ENCODE data around the gene TPD52L2.

DNA sequence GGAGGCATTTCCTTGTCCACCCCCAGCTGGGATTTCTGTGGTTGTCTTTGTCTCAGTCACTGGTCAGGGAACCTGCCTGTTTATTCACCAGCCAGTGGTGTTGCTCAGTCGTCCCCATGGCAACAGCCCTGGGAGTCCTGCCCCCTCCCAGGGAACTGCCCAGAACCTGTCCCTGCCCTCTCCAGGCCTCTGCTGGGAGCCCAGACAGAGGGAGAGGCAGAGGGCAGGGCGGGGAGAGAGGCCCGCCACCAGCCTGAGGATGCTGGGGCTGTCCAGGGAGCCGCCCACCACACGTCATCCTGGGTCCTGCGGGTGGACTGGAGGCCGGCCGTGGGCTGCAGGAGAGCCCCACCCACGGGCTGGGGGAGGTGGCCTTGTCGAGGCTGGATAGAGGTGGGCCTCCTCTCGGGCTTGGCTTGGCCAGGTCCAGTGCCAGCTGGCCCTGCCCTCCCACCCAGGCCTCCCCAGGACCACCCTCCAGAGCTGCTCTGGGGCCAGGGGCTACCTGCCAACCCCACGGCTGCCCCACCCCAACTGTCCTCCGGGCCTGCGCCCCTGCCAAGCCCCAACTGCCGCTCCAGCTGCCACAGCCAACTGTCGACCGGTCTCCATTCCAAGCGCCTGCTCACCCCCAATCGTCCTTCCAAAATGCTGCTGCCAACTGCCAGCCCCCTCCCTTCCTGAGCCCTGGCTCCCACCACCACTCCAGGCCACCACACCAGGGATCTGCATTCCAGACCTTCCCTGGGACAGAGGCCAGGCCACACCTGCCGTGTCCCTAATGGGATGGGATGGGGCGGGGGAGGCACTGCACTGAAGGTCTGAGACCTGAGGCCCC, 29.8 kb upstream of the TPD52L2 start:
- TF ChIP-seq, protein P1, sequence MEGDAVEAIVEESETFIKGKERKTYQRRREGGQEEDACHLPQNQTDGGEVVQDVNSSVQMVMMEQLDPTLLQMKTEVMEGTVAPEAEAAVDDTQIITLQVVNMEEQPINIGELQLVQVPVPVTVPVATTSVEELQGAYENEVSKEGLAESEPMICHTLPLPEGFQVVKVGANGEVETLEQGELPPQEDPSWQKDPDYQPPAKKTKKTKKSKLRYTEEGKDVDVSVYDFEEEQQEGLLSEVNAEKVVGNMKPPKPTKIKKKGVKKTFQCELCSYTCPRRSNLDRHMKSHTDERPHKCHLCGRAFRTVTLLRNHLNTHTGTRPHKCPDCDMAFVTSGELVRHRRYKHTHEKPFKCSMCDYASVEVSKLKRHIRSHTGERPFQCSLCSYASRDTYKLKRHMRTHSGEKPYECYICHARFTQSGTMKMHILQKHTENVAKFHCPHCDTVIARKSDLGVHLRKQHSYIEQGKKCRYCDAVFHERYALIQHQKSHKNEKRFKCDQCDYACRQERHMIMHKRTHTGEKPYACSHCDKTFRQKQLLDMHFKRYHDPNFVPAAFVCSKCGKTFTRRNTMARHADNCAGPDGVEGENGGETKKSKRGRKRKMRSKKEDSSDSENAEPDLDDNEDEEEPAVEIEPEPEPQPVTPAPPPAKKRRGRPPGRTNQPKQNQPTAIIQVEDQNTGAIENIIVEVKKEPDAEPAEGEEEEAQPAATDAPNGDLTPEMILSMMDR (conservative IDR thresholded peaks at IDR 0.05): no peak
- no peak for TF ChIP-seq EZH2 (IDR thresholded peaks at IDR 0.05; ENCODE audit: low read depth)
